Adipocyte (in vitro differentiated cells): ENCODE measurements around the gene GMDS.

Source experiments
- DNase-seq: peaks from one replicate; pipeline ENCODE4 v3.0.0-alpha.2; 2015; ENCODE audit warnings: low read depth
- H3K27me3 ChIP-seq: replicated peaks from 2 replicates; pipeline ENCODE4 v1.7.0; 2013; ENCODE audit warnings: mild to moderate bottlenecking, low read length, moderate library complexity; ENCODE audit not compliant: control insufficient read depth, insufficient read depth
- H3K36me3 ChIP-seq: 2 replicates; pipeline ENCODE4 v1.7.0; 2013; ENCODE audit warnings: low read length, mild to moderate bottlenecking, moderate library complexity; ENCODE audit not compliant: control insufficient read depth, insufficient read depth, severe bottlenecking
- H3K4me1 ChIP-seq: 2 replicates; pipeline ENCODE4 v1.7.0; 2013; ENCODE audit warnings: mild to moderate bottlenecking, low read length, moderate library complexity; ENCODE audit not compliant: control insufficient read depth, insufficient read depth
- H3K4me3 ChIP-seq: 2 replicates; pipeline ENCODE4 v1.7.0; 2013; ENCODE audit warnings: mild to moderate bottlenecking, low read length, moderate library complexity
- H3K9ac ChIP-seq: 2 replicates; pipeline ENCODE4 v1.7.0; 2013; ENCODE audit warnings: mild to moderate bottlenecking, low read length, moderate library complexity
- H3K9me3 ChIP-seq: 2 replicates; pipeline ENCODE4 v1.7.0; 2013; ENCODE audit warnings: mild to moderate bottlenecking, low read length, moderate library complexity; ENCODE audit not compliant: control insufficient read depth

GMDS gene

GRCh38 chr6:2235777-2236495 is 9.5 kb downstream of the GMDS start:
- peaks cover 8% of the 10 kb centered on the region for H3K4me1 ChIP-seq
- H3K27me3 ChIP-seq, result no peaks in the 10 kb centered on the region
- no peak overlapping the region for H3K9ac ChIP-seq
- H3K36me3 ChIP-seq, result no peaks in the 10 kb centered on the region
- no peak for DNase-seq
- no peaks in the 10 kb centered on the region for H3K9me3 ChIP-seq
- no peak overlapping the region for H3K4me3 ChIP-seq

DNA sequence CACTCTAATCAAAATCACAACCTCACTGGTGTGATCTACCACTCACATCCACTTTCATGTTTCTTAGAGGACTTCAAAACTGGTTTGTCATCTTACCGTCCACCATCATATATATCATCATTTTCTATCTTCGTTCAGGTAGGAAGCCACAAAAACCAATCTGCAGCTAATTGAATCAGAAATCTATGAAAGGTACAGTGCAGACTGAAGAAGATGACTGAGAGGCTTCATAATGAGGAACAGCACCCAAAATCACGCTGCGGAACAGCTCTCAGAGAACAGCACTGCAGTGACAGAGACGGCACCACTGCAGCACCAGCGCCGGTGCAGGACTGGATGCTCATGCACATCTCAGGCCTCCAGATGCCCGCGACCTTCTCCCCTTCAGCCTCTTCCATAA is 13.0 kb downstream of the GMDS start:
- no peak overlapping the region for H3K9ac ChIP-seq
- DNase-seq, result no peak
- H3K4me3 ChIP-seq, result no peak overlapping the region
- H3K36me3 ChIP-seq, result no peaks in the 10 kb centered on the region
- no peaks in the 10 kb centered on the region for H3K27me3 ChIP-seq
- peaks cover 8% of the 10 kb centered on the region for H3K4me1 ChIP-seq
- no peaks in the 10 kb centered on the region for H3K9me3 ChIP-seq

- peaks cover under 1% of the 10 kb centered on the region for H3K4me1 ChIP-seq
- H3K9ac ChIP-seq, result no peak overlapping the region
- no peaks in the 10 kb centered on the region for H3K36me3 ChIP-seq
- DNase-seq, result no peak
- H3K27me3 ChIP-seq, result no peaks in the 10 kb centered on the region
- no peak overlapping the region for H3K4me3 ChIP-seq
- no peaks in the 10 kb centered on the region for H3K9me3 ChIP-seq
Observed at GRCh38 chr6:2231438-2231837, 14.0 kb downstream of the GMDS start.

- no peaks in the 10 kb centered on the region for H3K9me3 ChIP-seq
- H3K9ac ChIP-seq, result no peak overlapping the region
- no peaks in the 10 kb centered on the region for H3K27me3 ChIP-seq
- H3K4me1 ChIP-seq, result peaks cover under 1% of the 10 kb centered on the region
- no peak overlapping the region for H3K4me3 ChIP-seq
- no peaks in the 10 kb centered on the region for H3K36me3 ChIP-seq
- DNase-seq, result no peak
Observed at GRCh38 chr6:2230659-2231277, 14.6 kb downstream of the GMDS start.

DNA sequence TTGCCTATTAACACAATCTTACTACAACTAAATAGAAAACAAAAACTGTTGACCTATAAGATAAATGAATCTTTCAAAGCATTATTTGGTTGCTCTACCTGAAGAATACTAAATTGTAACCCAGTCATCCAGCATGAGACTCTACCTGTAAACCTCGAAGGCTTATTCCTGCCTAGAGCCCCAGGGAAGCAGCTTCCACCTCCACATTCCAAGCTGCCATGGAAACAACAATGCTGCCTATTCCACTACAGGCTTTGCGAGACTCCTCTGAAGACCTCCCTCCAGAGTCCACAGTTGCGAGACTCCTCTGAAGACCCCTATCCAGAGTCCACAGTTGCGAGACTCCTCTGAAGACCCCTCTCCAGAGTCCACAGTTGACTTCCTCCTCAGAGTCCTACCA is 15.7 kb downstream of the GMDS start:
- no peak for DNase-seq
- no peak overlapping the region for H3K9ac ChIP-seq

DNA sequence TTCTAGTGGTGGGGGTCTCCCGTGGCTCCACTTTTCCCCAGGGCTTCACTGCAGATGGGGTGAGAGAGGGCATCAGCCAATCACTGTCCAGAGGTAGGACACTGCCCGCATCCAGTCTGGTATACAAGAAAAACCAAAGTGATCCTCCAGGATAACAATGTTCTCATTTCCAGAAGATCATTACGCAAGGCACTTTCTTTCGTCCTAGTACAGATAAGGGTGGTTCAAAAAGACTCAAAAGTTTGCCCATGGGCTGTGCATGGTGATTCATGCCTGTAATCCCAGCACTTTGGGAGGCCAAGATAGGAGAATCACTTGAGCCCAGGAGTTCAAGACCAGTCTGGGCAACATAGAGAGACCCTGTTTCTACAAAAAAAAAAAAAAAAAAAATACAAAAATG is 16.4 kb downstream of the GMDS start:
- H3K4me1 ChIP-seq, result peaks cover 7% of the 10 kb centered on the region
- H3K4me3 ChIP-seq, result no peak overlapping the region
- no peak for DNase-seq
- no peaks in the 10 kb centered on the region for H3K27me3 ChIP-seq
- H3K9ac ChIP-seq, result no peak overlapping the region
- H3K9me3 ChIP-seq, result no peaks in the 10 kb centered on the region
- H3K36me3 ChIP-seq, result no peaks in the 10 kb centered on the region

More for the DNA sequence above, 15.7 kb downstream of the GMDS start:
- no peaks in the 10 kb centered on the region for H3K9me3 ChIP-seq
- H3K4me1 ChIP-seq, result peaks cover 7% of the 10 kb centered on the region
- no peak overlapping the region for H3K4me3 ChIP-seq
- H3K36me3 ChIP-seq, result no peaks in the 10 kb centered on the region
- no peaks in the 10 kb centered on the region for H3K27me3 ChIP-seq

DNA sequence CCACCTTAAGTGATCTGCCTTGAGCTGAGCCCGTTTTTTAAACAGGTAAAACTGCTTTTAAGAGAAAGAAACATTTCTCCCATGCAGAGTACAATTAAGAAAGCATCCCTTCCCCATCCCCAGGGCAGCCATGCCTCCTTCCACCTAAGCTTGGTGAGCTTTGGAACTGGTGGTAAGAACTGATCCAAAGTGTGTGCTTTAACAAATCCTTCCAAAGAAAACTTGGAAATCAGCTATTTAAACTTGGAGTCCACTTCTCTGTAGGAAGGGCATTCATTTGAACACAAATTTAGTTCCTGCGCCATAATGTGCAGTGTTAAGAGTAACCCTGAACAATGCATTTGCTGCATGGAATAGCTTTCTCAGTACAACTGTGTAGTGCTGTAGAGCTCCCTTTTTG is 17.0 kb downstream of the GMDS start:
- H3K4me3 ChIP-seq, result no peak overlapping the region
- peaks cover 7% of the 10 kb centered on the region for H3K4me1 ChIP-seq
- DNase-seq, result no peak
- H3K36me3 ChIP-seq, result no peaks in the 10 kb centered on the region
- no peak overlapping the region for H3K9ac ChIP-seq
- no peaks in the 10 kb centered on the region for H3K27me3 ChIP-seq
- no peaks in the 10 kb centered on the region for H3K9me3 ChIP-seq

GRCh38 chr6:2226775-2227174 is 18.6 kb downstream of the GMDS start:
- Histone ChIP-seq H3K27me3 (no peaks in the 10 kb centered on the region), H3K4me1 (peaks cover 7% of the 10 kb centered on the region), H3K4me3 (no peak overlapping the region), H3K36me3 (no peaks in the 10 kb centered on the region), H3K9ac (no peak overlapping the region), H3K9me3 (no peaks in the 10 kb centered on the region)
- DNase-seq, result no peak

- no peaks in the 10 kb centered on the region for H3K9me3 ChIP-seq
- H3K4me1 ChIP-seq, result peaks cover 7% of the 10 kb centered on the region
- no peak for DNase-seq
- no peaks in the 10 kb centered on the region for H3K36me3 ChIP-seq
- H3K27me3 ChIP-seq, result no peaks in the 10 kb centered on the region
- no peak overlapping the region for H3K4me3 ChIP-seq
- H3K9ac ChIP-seq, result no peak overlapping the region
Observed at GRCh38 chr6:2225422-2226392, 19.7 kb downstream of the GMDS start.

DNA sequence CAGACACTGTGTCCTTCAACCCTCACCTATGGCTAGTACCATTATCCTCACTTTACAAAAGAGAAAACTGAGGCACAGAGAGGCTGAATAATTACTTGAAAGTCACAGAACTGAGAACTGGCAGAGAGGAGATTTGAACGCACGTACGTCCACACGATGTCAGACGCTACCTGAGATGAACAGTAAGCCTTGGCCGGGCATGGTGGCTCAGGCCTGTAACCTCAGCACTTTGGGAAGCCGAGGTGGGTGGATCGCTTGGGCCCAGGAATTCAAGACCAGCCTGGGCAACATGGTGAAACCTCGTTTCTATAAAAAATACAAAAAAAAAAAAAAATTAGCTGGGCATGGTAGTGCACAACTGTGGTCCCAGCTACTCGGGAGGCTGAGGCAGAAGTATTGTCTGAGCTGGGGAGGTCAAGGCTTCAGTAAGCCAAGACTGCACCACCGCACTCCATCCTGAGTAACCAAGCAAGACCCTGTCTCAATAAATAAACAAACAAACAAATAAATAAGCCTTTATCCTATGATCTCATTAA is 20.5 kb downstream of the GMDS start:
- no peak overlapping the region for H3K9ac ChIP-seq
- H3K27me3 ChIP-seq, result no peaks in the 10 kb centered on the region
- no peaks in the 10 kb centered on the region for H3K9me3 ChIP-seq
- no peaks in the 10 kb centered on the region for H3K36me3 ChIP-seq
- H3K4me1 ChIP-seq, result peaks cover 7% of the 10 kb centered on the region
- no peak for DNase-seq
- H3K4me3 ChIP-seq, result no peak overlapping the region

GRCh38 chr6:2222275-2222842 is 23.0 kb downstream of the GMDS start:
- H3K36me3 ChIP-seq, result no peaks in the 10 kb centered on the region
- H3K4me1 ChIP-seq, result peaks cover 7% of the 10 kb centered on the region
- no peaks in the 10 kb centered on the region for H3K9me3 ChIP-seq
- no peak for DNase-seq
- H3K4me3 ChIP-seq, result peak overlapping the region; percentile 79
- H3K27me3 ChIP-seq, result no peaks in the 10 kb centered on the region
- peak overlapping the region; percentile 61 for H3K9ac ChIP-seq
